ENCODE measurements around the gene HNRNPH2.

HNRNPH2 gene

GRCh38 chrX:101416691-101417090 lies 8.7 kb downstream of the HNRNPH2 start:
- no peak overlapping the region for H3K4me3 ChIP-seq (ENCODE audit: insufficient read depth, low read depth, low read length, poor library complexity, severe bottlenecking)
- no peaks in the 10 kb centered on the region for H3K27me3 ChIP-seq (replicated peaks; ENCODE audit: control insufficient read depth, insufficient read depth, low read length, poor library complexity, severe bottlenecking)
- H3K4me1 ChIP-seq (ENCODE audit: control insufficient read depth, insufficient read depth, low read length, poor library complexity, severe bottlenecking) = no peaks in the 10 kb centered on the region
- no peaks in the 10 kb centered on the region for H3K9me3 ChIP-seq (ENCODE audit: control insufficient read depth, low read length)
- H3K36me3 ChIP-seq (ENCODE audit: control insufficient read depth, insufficient read depth, low read length) = no peaks in the 10 kb centered on the region
- no peak for DNase-seq
- no peak overlapping the region for H3K27ac ChIP-seq (ENCODE audit: insufficient read depth, low read length, poor library complexity, severe bottlenecking)

- no peak for DNase-seq
- Histone ChIP-seq H3K27ac (ENCODE audit: insufficient read depth, low read length, poor library complexity, severe bottlenecking) (no peak overlapping the region), H3K27me3 (replicated peaks; ENCODE audit: control insufficient read depth, insufficient read depth, low read length, poor library complexity, severe bottlenecking) (no peaks in the 10 kb centered on the region), H3K36me3 (ENCODE audit: control insufficient read depth, insufficient read depth, low read length) (no peaks in the 10 kb centered on the region), H3K4me3 (ENCODE audit: insufficient read depth, low read depth, low read length, poor library complexity, severe bottlenecking) (no peak overlapping the region), H3K9me3 (ENCODE audit: control insufficient read depth, low read length) (no peaks in the 10 kb centered on the region), H3K4me1 (ENCODE audit: control insufficient read depth, insufficient read depth, low read length, poor library complexity, severe bottlenecking) (no peaks in the 10 kb centered on the region)
Observed at GRCh38 chrX:101417190-101417589, 9.2 kb downstream of the HNRNPH2 start.

DNA sequence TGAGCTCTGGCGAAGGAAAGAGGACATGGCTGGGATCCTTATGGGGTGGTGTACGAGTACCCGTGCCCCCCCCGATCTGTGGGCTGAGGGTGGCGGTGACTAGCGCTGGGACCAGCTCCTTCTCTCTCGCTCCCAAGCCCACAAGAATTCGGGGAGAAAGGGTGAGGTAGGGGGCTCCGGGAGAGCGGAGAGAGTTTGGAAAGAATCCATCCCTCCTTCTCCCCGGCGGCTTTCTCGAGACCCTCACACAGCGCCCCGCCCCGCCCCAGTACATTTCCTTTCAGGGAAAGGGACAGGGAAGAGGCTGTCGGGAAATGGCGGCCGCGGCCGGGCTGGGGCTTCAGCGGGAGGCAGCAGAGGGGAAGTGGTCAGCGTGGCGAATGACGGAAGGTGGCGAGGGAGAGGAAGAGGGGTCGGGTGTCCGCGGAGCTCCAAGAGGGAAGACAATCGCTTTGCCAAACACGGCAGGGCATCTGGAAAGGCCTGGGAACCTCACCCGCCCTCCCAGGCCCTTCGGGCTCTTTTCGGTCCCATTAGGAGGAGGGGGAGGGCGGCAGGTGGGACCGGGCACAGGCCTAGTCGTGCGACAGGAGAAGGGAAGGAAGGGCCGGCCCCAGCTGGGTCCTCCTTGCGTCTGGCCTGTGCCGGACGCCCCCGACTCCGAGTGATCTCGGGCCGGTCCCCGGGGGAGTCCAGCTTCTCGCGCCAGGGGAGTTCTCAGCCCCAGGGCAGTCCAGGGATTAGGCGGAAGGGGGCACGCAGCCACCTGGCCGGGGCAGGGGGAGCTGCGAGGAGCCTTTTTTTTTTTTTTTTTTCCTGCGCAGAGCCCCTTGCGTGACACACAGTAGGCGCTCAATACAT lies 10.2 kb downstream of the HNRNPH2 start:
- no peaks in the 10 kb centered on the region for H3K27me3 ChIP-seq (replicated peaks; ENCODE audit: control insufficient read depth, insufficient read depth, low read length, poor library complexity, severe bottlenecking)
- H3K4me3 ChIP-seq (ENCODE audit: insufficient read depth, low read depth, low read length, poor library complexity, severe bottlenecking) = peak overlapping the region; percentile 61
- H3K36me3 ChIP-seq (ENCODE audit: control insufficient read depth, insufficient read depth, low read length) = no peaks in the 10 kb centered on the region
- peak overlapping the region; percentile 60 for H3K27ac ChIP-seq (ENCODE audit: insufficient read depth, low read length, poor library complexity, severe bottlenecking)
- H3K9me3 ChIP-seq (ENCODE audit: control insufficient read depth, low read length) = no peaks in the 10 kb centered on the region
- DNase-seq = peak in 2 of 3 donors; percentile 3 to 30
- H3K4me1 ChIP-seq (ENCODE audit: control insufficient read depth, insufficient read depth, low read length, poor library complexity, severe bottlenecking) = no peaks in the 10 kb centered on the region

GRCh38 chrX:101419489-101419888 lies 11.5 kb downstream of the HNRNPH2 start:
- no peaks in the 10 kb centered on the region for H3K27me3 ChIP-seq (replicated peaks; ENCODE audit: control insufficient read depth, insufficient read depth, low read length, poor library complexity, severe bottlenecking)
- H3K9me3 ChIP-seq (ENCODE audit: control insufficient read depth, low read length) = no peaks in the 10 kb centered on the region
- DNase-seq = no peak
- H3K27ac ChIP-seq (ENCODE audit: insufficient read depth, low read length, poor library complexity, severe bottlenecking) = no peak overlapping the region
- H3K4me3 ChIP-seq (ENCODE audit: insufficient read depth, low read depth, low read length, poor library complexity, severe bottlenecking) = no peak overlapping the region
- H3K36me3 ChIP-seq (ENCODE audit: control insufficient read depth, insufficient read depth, low read length) = no peaks in the 10 kb centered on the region
- H3K4me1 ChIP-seq (ENCODE audit: control insufficient read depth, insufficient read depth, low read length, poor library complexity, severe bottlenecking) = no peaks in the 10 kb centered on the region

DNA sequence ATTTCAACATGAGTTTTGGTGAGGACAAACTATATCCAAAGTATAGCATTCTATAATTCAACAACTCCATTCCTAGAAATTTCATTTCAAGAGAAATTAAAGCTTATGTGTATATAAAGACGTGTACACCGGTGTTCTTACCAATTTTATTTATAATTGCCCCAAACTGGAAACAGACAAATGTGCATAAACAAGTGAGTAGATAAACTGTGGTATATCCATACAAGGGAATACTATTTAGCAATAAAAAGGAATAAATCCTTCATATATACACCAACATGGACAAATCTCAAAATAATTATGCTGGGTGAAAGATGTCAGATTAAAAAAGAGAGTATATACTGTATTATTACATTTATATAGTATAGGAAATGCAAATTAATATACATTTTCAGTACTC lies 19.9 kb downstream of the HNRNPH2 start:
- Histone ChIP-seq H3K4me1 (ENCODE audit: control insufficient read depth, insufficient read depth, low read length, poor library complexity, severe bottlenecking) (no peaks in the 10 kb centered on the region), H3K36me3 (ENCODE audit: control insufficient read depth, insufficient read depth, low read length) (no peaks in the 10 kb centered on the region), H3K9me3 (ENCODE audit: control insufficient read depth, low read length) (no peaks in the 10 kb centered on the region), H3K27ac (ENCODE audit: insufficient read depth, low read length, poor library complexity, severe bottlenecking) (no peak overlapping the region), H3K27me3 (replicated peaks; ENCODE audit: control insufficient read depth, insufficient read depth, low read length, poor library complexity, severe bottlenecking) (no peaks in the 10 kb centered on the region), H3K4me3 (ENCODE audit: insufficient read depth, low read depth, low read length, poor library complexity, severe bottlenecking) (no peak overlapping the region)
- DNase-seq = no peak

GRCh38 chrX:101429934-101430333 lies 21.9 kb downstream of the HNRNPH2 start:
- H3K9me3 ChIP-seq (ENCODE audit: control insufficient read depth, low read length) = no peaks in the 10 kb centered on the region
- H3K27me3 ChIP-seq (replicated peaks; ENCODE audit: control insufficient read depth, insufficient read depth, low read length, poor library complexity, severe bottlenecking) = no peaks in the 10 kb centered on the region
- H3K36me3 ChIP-seq (ENCODE audit: control insufficient read depth, insufficient read depth, low read length) = no peaks in the 10 kb centered on the region
- H3K4me3 ChIP-seq (ENCODE audit: insufficient read depth, low read depth, low read length, poor library complexity, severe bottlenecking) = no peak overlapping the region
- H3K4me1 ChIP-seq (ENCODE audit: control insufficient read depth, insufficient read depth, low read length, poor library complexity, severe bottlenecking) = no peaks in the 10 kb centered on the region
- no peak for DNase-seq
- no peak overlapping the region for H3K27ac ChIP-seq (ENCODE audit: insufficient read depth, low read length, poor library complexity, severe bottlenecking)

- Histone ChIP-seq H3K9me3 (ENCODE audit: control insufficient read depth, low read length) (no peaks in the 10 kb centered on the region), H3K4me1 (ENCODE audit: control insufficient read depth, insufficient read depth, low read length, poor library complexity, severe bottlenecking) (no peaks in the 10 kb centered on the region), H3K27ac (ENCODE audit: insufficient read depth, low read length, poor library complexity, severe bottlenecking) (no peak overlapping the region), H3K4me3 (ENCODE audit: insufficient read depth, low read depth, low read length, poor library complexity, severe bottlenecking) (no peak overlapping the region), H3K36me3 (ENCODE audit: control insufficient read depth, insufficient read depth, low read length) (no peaks in the 10 kb centered on the region), H3K27me3 (replicated peaks; ENCODE audit: control insufficient read depth, insufficient read depth, low read length, poor library complexity, severe bottlenecking) (no peaks in the 10 kb centered on the region)
- no peak for DNase-seq
Observed at GRCh38 chrX:101430457-101431078, 22.5 kb downstream of the HNRNPH2 start.

DNA sequence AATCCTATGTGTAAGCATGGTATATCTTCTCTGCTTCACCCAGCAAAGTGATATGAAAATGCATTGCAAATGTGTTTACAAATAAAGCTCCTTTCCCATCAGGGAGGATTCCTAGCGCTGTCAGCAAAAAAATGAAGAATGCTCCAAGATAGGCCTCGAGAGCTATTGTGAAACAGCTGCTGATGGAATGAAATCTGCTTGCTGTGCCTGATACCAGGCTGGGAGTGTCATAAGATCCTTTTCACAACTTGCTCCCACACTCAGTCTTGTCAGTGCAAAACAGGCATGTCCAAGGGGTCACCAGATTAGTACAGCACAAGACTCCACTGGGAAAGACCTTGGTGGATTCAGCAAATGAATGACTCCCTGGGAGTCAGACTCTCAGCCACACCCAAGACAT lies 34.1 kb downstream of the HNRNPH2 start:
- H3K27me3 ChIP-seq (replicated peaks; ENCODE audit: control insufficient read depth, insufficient read depth, low read length, poor library complexity, severe bottlenecking) = no peaks in the 10 kb centered on the region
- H3K27ac ChIP-seq (ENCODE audit: insufficient read depth, low read length, poor library complexity, severe bottlenecking) = no peak overlapping the region
- H3K4me1 ChIP-seq (ENCODE audit: control insufficient read depth, insufficient read depth, low read length, poor library complexity, severe bottlenecking) = no peaks in the 10 kb centered on the region
- no peaks in the 10 kb centered on the region for H3K36me3 ChIP-seq (ENCODE audit: control insufficient read depth, insufficient read depth, low read length)
- DNase-seq = no peak
- H3K4me3 ChIP-seq (ENCODE audit: insufficient read depth, low read depth, low read length, poor library complexity, severe bottlenecking) = no peak overlapping the region
- no peaks in the 10 kb centered on the region for H3K9me3 ChIP-seq (ENCODE audit: control insufficient read depth, low read length)

GRCh38 chrX:101449279-101449678 lies 41.3 kb downstream of the HNRNPH2 start:
- no peaks in the 10 kb centered on the region for H3K4me1 ChIP-seq (ENCODE audit: control insufficient read depth, insufficient read depth, low read length, poor library complexity, severe bottlenecking)
- H3K27me3 ChIP-seq (replicated peaks; ENCODE audit: control insufficient read depth, insufficient read depth, low read length, poor library complexity, severe bottlenecking) = no peaks in the 10 kb centered on the region
- no peaks in the 10 kb centered on the region for H3K36me3 ChIP-seq (ENCODE audit: control insufficient read depth, insufficient read depth, low read length)
- no peaks in the 10 kb centered on the region for H3K9me3 ChIP-seq (ENCODE audit: control insufficient read depth, low read length)
- no peak overlapping the region for H3K27ac ChIP-seq (ENCODE audit: insufficient read depth, low read length, poor library complexity, severe bottlenecking)
- DNase-seq = no peak
- no peak overlapping the region for H3K4me3 ChIP-seq (ENCODE audit: insufficient read depth, low read depth, low read length, poor library complexity, severe bottlenecking)

- no peaks in the 10 kb centered on the region for H3K27me3 ChIP-seq (replicated peaks; ENCODE audit: control insufficient read depth, insufficient read depth, low read length, poor library complexity, severe bottlenecking)
- H3K9me3 ChIP-seq (ENCODE audit: control insufficient read depth, low read length) = no peaks in the 10 kb centered on the region
- no peaks in the 10 kb centered on the region for H3K4me1 ChIP-seq (ENCODE audit: control insufficient read depth, insufficient read depth, low read length, poor library complexity, severe bottlenecking)
- no peak overlapping the region for H3K27ac ChIP-seq (ENCODE audit: insufficient read depth, low read length, poor library complexity, severe bottlenecking)
- H3K36me3 ChIP-seq (ENCODE audit: control insufficient read depth, insufficient read depth, low read length) = no peaks in the 10 kb centered on the region
- H3K4me3 ChIP-seq (ENCODE audit: insufficient read depth, low read depth, low read length, poor library complexity, severe bottlenecking) = no peak overlapping the region
- DNase-seq = no peak
Observed at GRCh38 chrX:101450085-101450484, 42.1 kb downstream of the HNRNPH2 start.

Data from effector memory CD4-positive, alpha-beta T cell (primary cell).